IPS-11a (cell line): ENCODE results near the gene MINDY2.

Experiments
- H3K4me3 ChIP-seq: one replicate; pipeline ENCODE4 v1.5.1; 2013; ENCODE audit warnings: low read depth, low read length, control low read depth

MINDY2 gene, protein sequence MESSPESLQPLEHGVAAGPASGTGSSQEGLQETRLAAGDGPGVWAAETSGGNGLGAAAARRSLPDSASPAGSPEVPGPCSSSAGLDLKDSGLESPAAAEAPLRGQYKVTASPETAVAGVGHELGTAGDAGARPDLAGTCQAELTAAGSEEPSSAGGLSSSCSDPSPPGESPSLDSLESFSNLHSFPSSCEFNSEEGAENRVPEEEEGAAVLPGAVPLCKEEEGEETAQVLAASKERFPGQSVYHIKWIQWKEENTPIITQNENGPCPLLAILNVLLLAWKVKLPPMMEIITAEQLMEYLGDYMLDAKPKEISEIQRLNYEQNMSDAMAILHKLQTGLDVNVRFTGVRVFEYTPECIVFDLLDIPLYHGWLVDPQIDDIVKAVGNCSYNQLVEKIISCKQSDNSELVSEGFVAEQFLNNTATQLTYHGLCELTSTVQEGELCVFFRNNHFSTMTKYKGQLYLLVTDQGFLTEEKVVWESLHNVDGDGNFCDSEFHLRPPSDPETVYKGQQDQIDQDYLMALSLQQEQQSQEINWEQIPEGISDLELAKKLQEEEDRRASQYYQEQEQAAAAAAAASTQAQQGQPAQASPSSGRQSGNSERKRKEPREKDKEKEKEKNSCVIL

DNA sequence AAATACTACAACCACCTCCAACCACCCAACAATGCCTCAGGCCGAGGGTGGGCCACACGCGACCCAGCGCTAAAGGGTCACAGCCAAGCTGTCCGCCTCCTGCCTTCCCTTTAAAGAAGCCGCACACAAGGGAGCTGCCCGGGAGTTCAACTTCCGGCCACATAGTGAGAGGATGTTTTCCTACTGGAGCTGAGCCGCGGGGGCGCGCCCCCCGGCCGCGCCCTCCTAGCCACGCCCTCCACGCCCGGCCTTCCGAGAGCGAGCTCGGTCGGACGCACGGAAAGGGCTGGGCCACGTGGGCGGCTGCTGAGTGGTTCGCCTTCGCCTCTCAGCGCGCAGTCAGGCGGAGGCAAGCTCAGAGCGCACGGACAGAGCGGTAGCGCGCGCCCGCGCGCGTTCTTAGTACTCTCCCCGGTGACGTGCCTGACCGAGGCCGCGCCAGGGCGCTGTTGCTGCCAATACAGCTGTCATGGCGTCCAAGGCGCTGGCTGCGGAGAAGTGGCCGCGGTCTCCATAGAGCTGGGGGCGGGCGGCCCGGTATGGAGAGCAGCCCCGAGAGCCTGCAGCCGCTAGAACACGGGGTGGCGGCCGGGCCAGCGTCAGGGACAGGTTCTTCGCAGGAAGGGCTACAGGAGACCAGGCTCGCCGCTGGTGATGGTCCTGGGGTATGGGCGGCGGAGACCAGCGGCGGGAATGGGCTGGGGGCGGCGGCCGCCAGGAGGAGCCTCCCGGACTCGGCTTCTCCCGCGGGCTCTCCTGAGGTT, at the start of gene MINDY2:
Gene MINDY2 (plus strand): TSS at position 446 of the 764 bp plus-strand sequence. CDS start 94 bp downstream, at position 540.
- H3K4me3 ChIP-seq: peak within 1 kb of the TSS; percentile 91

GRCh38 chr15:58724466-58724865, 46.6 kb upstream of the MINDY2 start:
- H3K4me3 ChIP-seq: no peak overlapping the region

GRCh38 chr15:58726867-58727266, 44.2 kb upstream of the MINDY2 start:
- H3K4me3 ChIP-seq: no peak overlapping the region

DNA sequence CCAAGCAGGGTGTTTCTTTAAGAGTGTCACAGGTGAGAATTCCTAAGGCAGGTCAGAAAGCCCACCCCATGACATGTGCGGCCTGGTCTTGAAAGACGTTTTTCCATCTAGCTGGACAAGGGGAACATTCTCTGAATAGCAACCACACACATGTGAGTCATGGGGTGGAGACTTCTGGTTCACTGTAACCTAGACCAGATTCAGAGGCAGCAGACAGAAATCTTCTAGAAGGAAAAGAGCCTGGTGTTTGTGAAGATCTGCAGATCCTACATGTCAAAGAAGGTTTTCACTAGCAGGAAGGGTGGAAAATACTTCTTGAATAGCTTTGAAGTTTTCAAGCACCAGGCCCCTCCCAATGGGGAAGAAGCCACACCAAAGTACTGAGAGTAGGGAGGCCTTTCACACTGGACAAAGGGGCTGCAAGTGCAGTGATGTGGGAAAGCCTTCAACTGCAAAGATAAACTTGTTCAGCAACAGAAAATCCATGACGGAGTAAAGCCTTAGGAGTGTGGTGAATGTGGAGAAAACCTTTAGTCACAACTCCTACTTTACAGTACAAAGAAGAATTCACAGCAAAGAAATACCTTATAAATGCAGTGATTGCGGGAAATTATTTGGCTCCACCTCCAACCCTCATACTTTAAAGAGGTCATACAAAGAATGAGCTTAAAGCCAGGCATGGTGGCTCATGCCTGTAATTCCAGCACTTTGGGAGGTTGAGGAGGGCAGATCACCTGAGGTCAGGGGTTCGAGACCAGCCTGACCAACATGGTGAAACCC, 39.2 kb upstream of the MINDY2 start:
- no peak overlapping the region for H3K4me3 ChIP-seq

DNA sequence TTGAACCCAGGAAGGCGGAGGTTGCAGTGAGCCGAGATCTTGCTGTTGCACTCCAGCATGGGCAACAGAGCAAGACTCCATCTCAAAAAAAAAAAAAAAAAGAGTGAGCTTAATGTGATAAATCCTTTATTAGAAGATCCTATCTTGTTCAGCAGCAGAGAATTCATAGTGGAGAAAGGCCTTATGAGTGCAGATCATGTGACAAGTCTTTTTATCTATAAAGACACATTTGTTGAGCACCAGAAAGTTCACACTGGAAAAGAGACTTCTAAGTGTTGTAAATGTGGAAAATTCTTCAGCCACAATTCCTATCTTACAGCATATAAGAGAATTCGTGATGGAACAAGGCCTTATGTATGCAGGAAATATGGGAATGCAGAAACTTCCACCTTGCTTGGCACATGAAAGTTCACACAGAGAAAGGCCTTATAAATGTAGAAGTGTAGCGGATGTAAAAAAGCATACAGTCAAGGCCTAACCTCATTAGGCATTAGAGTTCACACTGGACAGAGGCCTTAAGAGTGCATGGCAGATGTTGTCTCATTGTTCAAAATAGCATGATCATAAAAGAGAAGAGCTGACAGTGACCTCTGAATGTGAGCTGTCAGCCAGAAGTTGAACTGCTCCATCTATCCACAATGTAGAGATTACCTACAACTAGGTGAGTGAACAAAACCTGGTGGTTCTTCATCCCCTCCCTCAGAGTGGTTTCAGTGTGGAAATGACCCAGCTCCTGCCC, 38.3 kb upstream of the MINDY2 start:
- no peak overlapping the region for H3K4me3 ChIP-seq

DNA sequence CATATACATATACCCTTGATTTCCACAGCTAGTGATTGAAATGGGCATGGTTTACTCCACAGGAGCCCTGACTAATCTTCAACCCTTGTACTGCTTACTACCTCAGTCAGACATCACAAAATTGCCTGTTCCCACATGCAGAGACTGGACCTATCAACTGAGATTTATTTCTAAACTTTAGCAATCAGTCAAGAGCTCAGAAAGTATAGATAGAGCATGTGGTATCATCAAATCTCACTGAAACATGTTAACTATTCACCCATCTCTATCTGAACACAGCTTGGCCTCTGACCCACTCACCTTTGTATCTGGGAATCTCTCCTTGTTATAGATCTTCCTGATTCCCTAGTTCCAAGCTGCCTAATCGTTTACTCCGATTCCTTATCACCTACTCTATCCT, 36.2 kb upstream of the MINDY2 start:
- no peak overlapping the region for H3K4me3 ChIP-seq

GRCh38 chr15:58736018-58736643, 35.0 kb upstream of the MINDY2 start:
- no peak overlapping the region for H3K4me3 ChIP-seq

- no peak overlapping the region for H3K4me3 ChIP-seq
Observed at GRCh38 chr15:58737298-58737697, 33.8 kb upstream of the MINDY2 start.

GRCh38 chr15:58738046-58738707, 32.9 kb upstream of the MINDY2 start:
- H3K4me3 ChIP-seq: no peak overlapping the region

DNA sequence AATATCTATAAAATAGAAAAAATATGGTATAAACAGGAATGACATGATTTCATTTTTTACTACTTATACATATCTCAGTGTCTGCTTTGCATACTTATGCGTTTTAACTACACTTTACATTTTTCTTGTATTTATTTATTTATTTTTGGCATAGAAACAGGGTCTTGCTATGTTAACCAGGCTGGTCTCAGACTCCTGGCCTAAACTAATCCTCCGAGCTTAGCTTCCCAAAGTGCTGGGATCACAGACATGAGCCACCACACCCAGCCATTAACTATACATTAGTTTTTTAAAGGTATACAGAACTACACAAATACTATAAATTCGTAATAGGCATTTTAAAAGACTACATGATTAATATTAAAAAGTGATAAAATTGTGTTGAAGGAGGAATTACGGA, 30.7 kb upstream of the MINDY2 start:
- H3K4me3 ChIP-seq: no peak overlapping the region

GRCh38 chr15:58741032-58741431, 30.1 kb upstream of the MINDY2 start:
- H3K4me3 ChIP-seq: no peak overlapping the region

- H3K4me3 ChIP-seq: no peak overlapping the region
Observed at GRCh38 chr15:58742022-58742813, 28.9 kb upstream of the MINDY2 start.

- no peak overlapping the region for H3K4me3 ChIP-seq
Observed at GRCh38 chr15:58742819-58743502, 28.1 kb upstream of the MINDY2 start.

DNA sequence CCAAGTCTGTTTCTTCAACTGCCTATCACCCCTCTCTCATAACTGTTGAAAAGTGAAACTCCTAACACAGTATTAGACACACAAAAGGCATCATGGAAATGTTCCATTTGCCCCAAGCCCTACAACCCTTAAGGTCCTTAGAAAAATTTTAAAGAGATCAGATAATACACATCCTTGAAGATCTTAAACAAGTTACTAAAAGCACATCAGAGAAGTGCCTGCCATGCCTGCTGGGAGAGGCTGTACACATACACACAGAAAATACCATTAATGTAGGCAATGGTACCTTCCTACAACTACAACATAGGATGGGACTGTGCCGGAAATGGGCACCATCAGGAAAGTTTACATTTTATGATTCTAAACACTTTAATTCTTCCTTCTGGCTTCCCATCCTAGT, 24.9 kb upstream of the MINDY2 start:
- H3K4me3 ChIP-seq: no peak overlapping the region

DNA sequence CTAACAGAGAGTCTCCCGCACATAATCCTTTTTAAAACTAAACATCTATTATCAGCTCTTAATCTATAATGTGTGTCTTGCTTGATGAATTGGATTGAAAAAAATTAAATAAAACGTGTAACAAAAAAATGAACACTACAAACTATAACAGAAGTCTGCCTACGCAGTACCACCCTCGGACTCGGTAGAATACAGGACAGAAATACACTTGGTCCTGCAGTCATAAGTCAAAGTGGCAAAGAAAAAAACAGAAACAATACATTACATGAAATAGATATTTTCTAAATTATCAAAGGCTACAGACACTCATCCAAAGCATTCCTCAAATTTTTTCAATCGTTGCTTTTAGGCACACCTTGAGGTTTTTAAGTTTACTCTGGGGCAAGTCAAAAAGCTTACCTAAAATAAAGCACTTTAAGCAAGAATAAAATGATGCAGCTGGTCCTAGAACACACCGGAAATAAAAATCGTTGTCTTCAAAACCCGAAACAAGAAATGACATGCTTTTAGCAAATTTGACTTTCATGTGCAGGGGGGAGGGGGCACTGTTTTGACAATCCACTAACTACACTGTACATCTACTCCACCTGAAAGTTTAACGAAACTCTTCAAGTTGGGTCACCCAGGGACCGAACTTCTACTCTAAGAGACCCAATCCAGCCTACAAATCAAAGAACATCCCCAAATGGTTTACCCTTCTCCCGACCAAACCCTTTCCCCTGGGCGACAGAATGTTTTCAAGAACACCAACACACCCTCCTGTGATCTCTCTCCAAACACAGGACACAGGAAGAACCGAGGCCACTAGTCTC, 22.9 kb upstream of the MINDY2 start:
- peak overlapping the region; percentile 87 for H3K4me3 ChIP-seq

DNA sequence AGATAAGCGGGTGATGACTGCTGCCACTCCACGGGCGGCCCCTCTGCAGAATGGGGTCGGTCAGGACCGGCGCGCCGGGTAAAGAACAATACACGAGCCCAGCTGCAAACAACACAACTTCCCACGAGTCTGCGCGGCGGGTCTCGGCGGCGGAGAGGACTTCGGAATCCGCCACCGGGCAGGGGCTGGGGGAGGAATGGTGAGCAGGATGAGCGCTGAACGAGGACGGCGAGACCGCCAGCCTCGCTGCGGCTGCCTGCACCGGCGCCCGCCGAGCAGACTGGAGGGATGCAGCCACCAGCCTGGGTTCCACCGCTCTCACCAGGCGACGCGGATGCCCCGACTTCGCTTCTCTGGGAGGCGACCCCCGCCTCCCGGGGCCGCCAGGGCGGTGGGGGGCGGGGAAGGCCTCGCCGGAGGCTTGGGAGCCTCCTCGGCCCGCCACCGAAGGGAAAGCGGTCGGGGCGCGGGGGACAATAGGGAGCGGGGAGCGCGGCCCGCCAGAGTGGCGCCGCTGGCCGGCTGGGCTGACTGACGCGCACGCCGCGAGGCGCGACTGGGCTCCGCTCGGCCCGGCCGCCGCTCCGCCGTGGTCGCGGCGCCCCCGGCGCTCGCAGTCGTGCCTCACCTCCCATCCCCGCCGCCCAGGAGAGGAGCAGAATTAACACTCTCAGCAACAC, 22.1 kb upstream of the MINDY2 start:
- peak overlapping the region; percentile 87 for H3K4me3 ChIP-seq
